Breast epithelium (tissue), 4 donors: ENCODE results near the gene NFIC. TPM values are rescaled to one million over a fixed set of nuclear protein-coding genes. Genes with fewer than 3 reads are reported as not detected.
A peak's percentile ranks its signal among the peaks of the same experiment; 100 is the strongest.
"Not testable (repeated sequence)": the region's sequence is repeated elsewhere in the genome, so short reads cannot be mapped to it uniquely, and the experiment has no call there.

Experiments used
- DNase-seq, 2 donors: peaks; one replicate each; pipeline ENCODE4 v3.0.0-alpha.2; 2019; ENCODE audit warnings: low spot score in 2 of 2
- H3K27ac ChIP-seq, 2 donors: fragments of 200-600 bp; sonication (generic) in 1 of 2; one replicate each; pipeline ENCODE4 v1.5.1; 2016 to 2019; ENCODE audit warnings: mild to moderate bottlenecking in 1 of 2
- H3K27me3 ChIP-seq, 2 donors: fragments of 200-600 bp; sonication (generic) in 1 of 2; one replicate each; pipeline versions ENCODE4 v1.5.1 to v1.6.0; 2017 to 2019; ENCODE audit warnings: control low read depth in 1 of 2, mild to moderate bottlenecking in 1 of 2
- H3K36me3 ChIP-seq: fragments of 200-600 bp; one replicate; pipeline ENCODE4 v1.5.1; 2019
- H3K4me1 ChIP-seq, 2 donors: fragments of 200-600 bp; sonication (generic); one replicate each; pipeline ENCODE4 v1.5.1; 2016 to 2019; ENCODE audit warnings: control low read depth in 1 of 2
- H3K4me3 ChIP-seq, 3 donors: fragments of 200-600 bp; sonication (generic); 1 replicate in 2 of 3; 2 replicates in 1 of 3; pipeline ENCODE4 v1.5.1; 2016 to 2019; ENCODE audit warnings: mild to moderate bottlenecking in 3 of 3, moderate library complexity in 2 of 3
- H3K9me3 ChIP-seq, 2 donors: fragments of 200-600 bp; sonication (generic) in 1 of 2; one replicate each; pipeline ENCODE4 v1.5.1; 2016 to 2019; ENCODE audit warnings: control low read depth in 1 of 2
- POLR2A ChIP-seq: fragments of 450-650 bp; IDR thresholded peaks from one replicate; pipeline ENCODE4 v1.6.1; 2016; ENCODE audit warnings: antibody characterized with exemption, mild to moderate bottlenecking, moderate library complexity
- POLR2AphosphoS5 ChIP-seq, 3 donors: sonication (generic); formaldehyde crosslinking; IDR thresholded peaks; one replicate each; pipeline ENCODE4 v1.6.1; 2017; ENCODE audit warnings: antibody characterized with exemption in 3 of 3
- intact Hi-C: fragments of 100-400 bp; cut with DNase I; formaldehyde crosslinking; loops from one replicate; pipeline ENCODE4 v1.15.1; 2023; ENCODE audit warnings: low total_unique reads
- total RNA-seq, 3 donors: library from RNA; depleted of rRNA; stranded (reverse); fragments of >200 nt; gene quantifications; one replicate each; pipeline ENCODE4 v1.1.0, GENCODE V29; 2016
- TF ChIP-seq, protein P1 (sequence below), 3 donors: fragments of 450-650 bp; IDR thresholded peaks; one replicate each; pipeline ENCODE4 v1.5.1; 2016 to 2017; ENCODE audit warnings: antibody characterized with exemption in 3 of 3, mild to moderate bottlenecking in 3 of 3, moderate library complexity in 3 of 3

The NFIC gene
- total RNA-seq, 3 donors from 2014 or later, result 48.9 to 97.8 (median 73.1) TPM

DNA sequence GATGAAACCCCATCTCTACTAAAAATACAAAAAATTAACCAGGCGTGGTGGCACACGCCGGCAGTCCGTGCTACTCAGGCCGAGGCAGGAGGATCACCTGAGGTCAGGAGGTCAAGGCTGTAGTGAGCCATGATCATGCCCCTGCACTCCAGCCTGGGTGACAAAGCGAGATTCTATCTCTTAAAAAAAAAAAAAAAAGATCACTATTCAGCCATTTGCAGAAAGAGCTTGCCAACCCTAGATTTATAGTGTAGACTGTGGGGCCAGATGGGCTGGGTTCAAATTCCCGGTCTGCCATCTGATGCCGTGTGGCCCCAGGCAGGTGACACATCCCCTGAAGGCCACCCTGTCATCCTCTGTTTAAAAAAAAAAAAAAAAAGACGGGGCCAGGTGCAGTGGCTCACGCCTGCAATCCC is 85.1 kb downstream of the NFIC start:
- Histone ChIP-seq H3K36me3 (peaks cover 9% of the 10 kb centered on the region), H3K9me3 (no peaks in the 10 kb centered on the region), H3K27ac (peak overlapping the region; percentile 56 to 75), H3K27me3 (no peaks in the 10 kb centered on the region), H3K4me1 (no peaks in the 10 kb centered on the region), H3K4me3 (no peak overlapping the region)
- TF ChIP-seq POLR2AphosphoS5 (IDR thresholded peaks at IDR 0.05) (no peak), POLR2A (no peak)
- TF ChIP-seq, protein P1, sequence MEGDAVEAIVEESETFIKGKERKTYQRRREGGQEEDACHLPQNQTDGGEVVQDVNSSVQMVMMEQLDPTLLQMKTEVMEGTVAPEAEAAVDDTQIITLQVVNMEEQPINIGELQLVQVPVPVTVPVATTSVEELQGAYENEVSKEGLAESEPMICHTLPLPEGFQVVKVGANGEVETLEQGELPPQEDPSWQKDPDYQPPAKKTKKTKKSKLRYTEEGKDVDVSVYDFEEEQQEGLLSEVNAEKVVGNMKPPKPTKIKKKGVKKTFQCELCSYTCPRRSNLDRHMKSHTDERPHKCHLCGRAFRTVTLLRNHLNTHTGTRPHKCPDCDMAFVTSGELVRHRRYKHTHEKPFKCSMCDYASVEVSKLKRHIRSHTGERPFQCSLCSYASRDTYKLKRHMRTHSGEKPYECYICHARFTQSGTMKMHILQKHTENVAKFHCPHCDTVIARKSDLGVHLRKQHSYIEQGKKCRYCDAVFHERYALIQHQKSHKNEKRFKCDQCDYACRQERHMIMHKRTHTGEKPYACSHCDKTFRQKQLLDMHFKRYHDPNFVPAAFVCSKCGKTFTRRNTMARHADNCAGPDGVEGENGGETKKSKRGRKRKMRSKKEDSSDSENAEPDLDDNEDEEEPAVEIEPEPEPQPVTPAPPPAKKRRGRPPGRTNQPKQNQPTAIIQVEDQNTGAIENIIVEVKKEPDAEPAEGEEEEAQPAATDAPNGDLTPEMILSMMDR (IDR thresholded peaks at IDR 0.05), result no peak
- intact Hi-C loops, result no loop called here
- DNase-seq, result no peak

GRCh38 chr19:3452171-3452941 is 86.0 kb downstream of the NFIC start:
- Histone ChIP-seq H3K9me3 (no peaks in the 10 kb centered on the region), H3K4me3 (no peak overlapping the region), H3K27me3 (no peaks in the 10 kb centered on the region), H3K27ac (peak overlapping the region; percentile 25 to 80), H3K36me3 (peaks cover 9% of the 10 kb centered on the region), H3K4me1 (no peaks in the 10 kb centered on the region)
- TF ChIP-seq POLR2A, result no peak
- TF ChIP-seq, protein P1 (IDR thresholded peaks at IDR 0.05), result no peak
- no peak for TF ChIP-seq POLR2AphosphoS5 (IDR thresholded peaks at IDR 0.05)
- intact Hi-C loops, result no loop called here
- DNase-seq, result no peak

DNA sequence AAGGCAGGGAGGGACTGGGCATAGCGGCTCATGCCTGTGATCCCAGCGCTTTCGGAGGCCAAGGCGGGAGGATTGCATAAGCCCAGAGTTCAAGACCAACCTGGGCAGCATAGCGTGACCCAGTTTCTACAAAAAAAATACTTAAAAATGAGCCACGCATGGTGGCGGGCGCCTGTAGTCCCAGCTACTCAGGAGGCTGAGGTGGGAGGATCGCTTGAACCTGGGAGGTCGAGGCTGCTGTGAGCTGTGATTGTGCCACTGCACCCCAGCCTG is 86.5 kb downstream of the NFIC start:
- H3K4me3 ChIP-seq, H3K27me3 ChIP-seq, DNase-seq, H3K36me3 ChIP-seq, H3K4me1 ChIP-seq, H3K9me3 ChIP-seq, intact Hi-C loops: not testable (repeated sequence)
- peak overlapping the region in 1 of 2 donors; percentile 80 for H3K27ac ChIP-seq

- intact Hi-C loops, result no loop called here
- Histone ChIP-seq H3K27ac (peak overlapping the region in 1 of 2 donors; percentile 27), H3K36me3 (peaks cover 9% of the 10 kb centered on the region), H3K9me3 (no peaks in the 10 kb centered on the region), H3K4me3 (no peak overlapping the region), H3K4me1 (peaks cover 0 to 3% of the 10 kb centered on the region in 2 donors), H3K27me3 (no peaks in the 10 kb centered on the region)
- TF ChIP-seq, protein P1 (IDR thresholded peaks at IDR 0.05), result no peak
- TF ChIP-seq POLR2AphosphoS5 (IDR thresholded peaks at IDR 0.05), result no peak
- TF ChIP-seq POLR2A, result no peak
- no peak for DNase-seq
Measured at GRCh38 chr19:3453840-3454239, 87.5 kb downstream of the NFIC start.

DNA sequence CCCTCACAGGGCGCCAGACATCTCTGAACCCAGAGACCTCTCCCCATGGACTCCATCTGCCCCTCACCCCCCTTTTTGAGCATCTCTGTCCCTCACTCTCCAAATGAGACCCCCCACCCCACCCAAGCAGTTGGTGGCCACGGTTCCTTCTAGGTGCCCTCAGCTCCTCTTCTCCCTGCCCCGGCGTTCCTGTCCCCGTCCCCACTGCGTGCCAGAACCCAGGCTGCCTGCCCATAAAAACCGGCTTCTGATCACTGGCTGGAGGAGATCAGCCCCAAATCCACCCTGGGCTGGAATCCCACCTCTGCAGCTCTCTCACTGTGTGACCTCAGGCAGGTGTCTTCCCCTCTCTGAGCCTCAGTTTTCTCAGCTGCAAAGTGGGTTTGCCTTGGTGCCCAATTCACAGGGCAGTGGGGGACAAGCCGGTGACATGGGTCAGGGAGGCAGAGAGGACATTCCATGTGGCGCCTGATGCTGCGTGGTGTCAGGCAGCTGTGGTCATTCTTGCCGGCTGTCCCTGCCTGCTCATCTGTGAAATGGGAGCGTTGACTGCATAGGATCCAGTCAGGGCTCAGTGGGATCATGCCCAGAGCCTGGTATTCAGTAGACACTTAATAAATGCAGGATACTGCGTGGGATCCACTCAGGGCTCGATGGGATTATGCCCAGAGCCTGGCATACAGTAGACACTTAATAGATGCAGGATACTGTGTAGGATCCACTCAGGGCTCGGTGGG is 88.4 kb downstream of the NFIC start:
- no peak for DNase-seq

More for the DNA sequence above, 88.4 kb downstream of the NFIC start:
- Histone ChIP-seq H3K4me1 (peaks cover 0 to 4% of the 10 kb centered on the region in 2 donors), H3K9me3 (no peaks in the 10 kb centered on the region), H3K27ac (peak overlapping the region; percentile 13 to 27), H3K27me3 (no peaks in the 10 kb centered on the region), H3K4me3 (no peak overlapping the region), H3K36me3 (peaks cover 9% of the 10 kb centered on the region)
- intact Hi-C loops, result no loop called here
- TF ChIP-seq POLR2AphosphoS5 (IDR thresholded peaks at IDR 0.05), result no peak
- TF ChIP-seq, protein P1 (IDR thresholded peaks at IDR 0.05), result no peak
- TF ChIP-seq POLR2A, result no peak
